WERI-Rb-1 (cell line): ENCODE data around the gene ZC3HAV1.

ENCODE experiments used
- DNase-seq: peaks from one replicate; pipeline ENCODE4 v3.0.0-alpha.2; 2020
- H3K27ac ChIP-seq: fragments of 250-450 bp; sonication (Bioruptor Pico); 2 replicates; pipeline ENCODE4 v1.5.1; 2020; ENCODE audit warnings: mild to moderate bottlenecking, moderate library complexity
- H3K27me3 ChIP-seq: fragments of 250-450 bp; sonication (Bioruptor Pico); 2 replicates; pipeline ENCODE4 v1.5.1; 2021; ENCODE audit warnings: mild to moderate bottlenecking, low read depth, moderate library complexity; ENCODE audit not compliant: insufficient read depth, severe bottlenecking
- H3K36me3 ChIP-seq: fragments of 250-450 bp; sonication (Bioruptor Pico); 2 replicates; pipeline ENCODE4 v1.5.1; 2020; ENCODE audit warnings: mild to moderate bottlenecking, moderate library complexity
- H3K4me3 ChIP-seq: 2 replicates; pipeline ENCODE4 v1.5.1; 2011; ENCODE audit warnings: low read depth, mild to moderate bottlenecking, control low read depth, low read length
- H3K9me3 ChIP-seq: fragments of 250-450 bp; sonication (Bioruptor Pico); 2 replicates; pipeline ENCODE4 v1.5.1; 2021; ENCODE audit warnings: mild to moderate bottlenecking, moderate library complexity; ENCODE audit not compliant: severe bottlenecking
- TF ChIP-seq, protein P1 (sequence below): IDR thresholded peaks from 2 replicates; pipeline ENCODE4 v1.5.1; 2011; ENCODE audit warnings: low read depth, mild to moderate bottlenecking, control low read depth, inconsistent platforms, low read length

ZC3HAV1 gene

DNA sequence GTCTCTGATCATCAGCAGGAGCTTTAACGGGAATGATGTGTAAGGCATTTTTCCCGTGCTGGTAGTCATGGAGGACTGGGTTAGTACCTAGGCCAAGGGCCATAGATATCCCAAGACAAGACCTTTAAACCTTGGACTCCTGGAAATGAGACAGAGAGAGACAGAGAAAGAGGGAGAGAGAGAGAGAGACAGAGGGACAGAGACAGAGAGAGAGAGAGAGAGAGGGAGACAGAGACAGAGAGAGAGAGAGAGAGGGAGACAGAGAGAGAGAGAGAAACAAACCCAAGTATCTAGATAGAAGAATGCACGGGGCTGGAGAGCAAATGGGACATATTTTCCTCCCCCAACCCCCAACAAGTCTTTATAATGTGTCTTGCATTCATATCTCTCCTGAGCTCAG is 22.3 kb downstream of the ZC3HAV1 start:
- Histone ChIP-seq H3K36me3 (peaks cover 32% of the 10 kb centered on the region), H3K27me3 (no peaks in the 10 kb centered on the region), H3K27ac (no peak overlapping the region), H3K4me3 (no peak overlapping the region), H3K9me3 (no peaks in the 10 kb centered on the region)
- no peak for DNase-seq
- TF ChIP-seq, protein P1, sequence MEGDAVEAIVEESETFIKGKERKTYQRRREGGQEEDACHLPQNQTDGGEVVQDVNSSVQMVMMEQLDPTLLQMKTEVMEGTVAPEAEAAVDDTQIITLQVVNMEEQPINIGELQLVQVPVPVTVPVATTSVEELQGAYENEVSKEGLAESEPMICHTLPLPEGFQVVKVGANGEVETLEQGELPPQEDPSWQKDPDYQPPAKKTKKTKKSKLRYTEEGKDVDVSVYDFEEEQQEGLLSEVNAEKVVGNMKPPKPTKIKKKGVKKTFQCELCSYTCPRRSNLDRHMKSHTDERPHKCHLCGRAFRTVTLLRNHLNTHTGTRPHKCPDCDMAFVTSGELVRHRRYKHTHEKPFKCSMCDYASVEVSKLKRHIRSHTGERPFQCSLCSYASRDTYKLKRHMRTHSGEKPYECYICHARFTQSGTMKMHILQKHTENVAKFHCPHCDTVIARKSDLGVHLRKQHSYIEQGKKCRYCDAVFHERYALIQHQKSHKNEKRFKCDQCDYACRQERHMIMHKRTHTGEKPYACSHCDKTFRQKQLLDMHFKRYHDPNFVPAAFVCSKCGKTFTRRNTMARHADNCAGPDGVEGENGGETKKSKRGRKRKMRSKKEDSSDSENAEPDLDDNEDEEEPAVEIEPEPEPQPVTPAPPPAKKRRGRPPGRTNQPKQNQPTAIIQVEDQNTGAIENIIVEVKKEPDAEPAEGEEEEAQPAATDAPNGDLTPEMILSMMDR, result no peak

DNA sequence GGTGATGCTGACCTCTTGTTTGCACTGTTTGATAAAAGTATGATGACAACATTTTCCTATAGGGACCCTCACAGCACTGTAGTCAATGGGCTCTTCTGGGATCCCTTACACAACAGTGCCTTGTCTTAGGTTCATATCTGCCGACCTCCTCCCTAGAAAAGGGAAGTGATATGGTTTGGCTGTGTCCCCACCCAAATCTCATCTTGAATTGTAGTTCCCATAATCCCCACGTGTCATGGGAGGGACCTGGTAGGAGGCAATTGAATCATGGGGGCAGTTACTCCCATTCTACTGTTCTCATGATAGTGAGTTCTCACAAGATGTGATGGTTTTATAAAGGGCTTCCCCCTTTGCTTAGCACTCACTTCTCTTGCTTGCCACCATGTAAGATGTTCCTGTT is 23.1 kb downstream of the ZC3HAV1 start:
- H3K36me3 ChIP-seq, result peaks cover 37% of the 10 kb centered on the region
- no peaks in the 10 kb centered on the region for H3K9me3 ChIP-seq
- no peaks in the 10 kb centered on the region for H3K27me3 ChIP-seq
- TF ChIP-seq, protein P1, result no peak
- H3K27ac ChIP-seq, result no peak overlapping the region
- H3K4me3 ChIP-seq, result no peak overlapping the region
- DNase-seq, result no peak

DNA sequence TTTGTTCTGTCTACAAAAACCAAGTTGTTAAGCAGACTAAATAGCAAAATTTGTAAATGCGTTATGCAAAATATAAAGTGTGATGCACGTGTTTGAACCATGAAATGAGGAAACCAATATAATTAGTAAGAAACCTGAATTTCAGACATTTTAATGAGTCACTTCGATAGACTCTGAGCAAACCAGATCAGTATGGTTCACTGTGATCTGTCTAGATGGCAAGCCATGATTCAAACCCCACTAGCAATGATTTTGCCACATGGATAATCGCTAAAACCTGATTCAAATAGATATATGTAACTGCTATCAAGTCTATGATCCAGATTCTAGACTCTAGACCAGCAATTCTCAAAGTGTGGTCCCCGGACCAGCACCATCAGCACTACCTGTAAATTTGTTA is 24.8 kb downstream of the ZC3HAV1 start:
- DNase-seq, result no peak
- Histone ChIP-seq H3K27me3 (no peaks in the 10 kb centered on the region), H3K9me3 (no peaks in the 10 kb centered on the region), H3K36me3 (peaks cover 52% of the 10 kb centered on the region), H3K27ac (no peak overlapping the region), H3K4me3 (no peak overlapping the region)
- TF ChIP-seq, protein P1, result no peak

DNA sequence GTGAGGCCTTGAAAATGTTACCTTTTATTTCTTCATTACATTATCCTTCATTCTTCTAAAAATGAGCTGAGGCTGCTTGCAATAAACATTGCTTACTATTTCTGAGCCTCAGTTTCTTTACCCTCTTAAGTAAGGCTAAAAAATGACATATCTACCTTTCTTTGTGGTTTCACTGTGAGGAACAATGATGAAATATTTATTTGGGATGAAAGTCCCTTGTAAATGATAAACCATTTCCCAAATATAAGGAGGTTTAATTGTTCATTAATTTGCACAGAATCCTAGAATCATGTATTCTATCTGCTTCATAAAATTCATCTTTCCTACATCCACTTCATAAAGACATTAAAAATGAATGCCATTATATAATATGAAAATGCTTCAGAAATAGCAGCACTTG is 27.9 kb downstream of the ZC3HAV1 start:
- TF ChIP-seq, protein P1, result no peak
- H3K27ac ChIP-seq, result no peak overlapping the region
- no peak overlapping the region for H3K4me3 ChIP-seq
- no peaks in the 10 kb centered on the region for H3K27me3 ChIP-seq
- peaks cover 58% of the 10 kb centered on the region for H3K36me3 ChIP-seq
- no peak for DNase-seq
- H3K9me3 ChIP-seq, result no peaks in the 10 kb centered on the region

DNA sequence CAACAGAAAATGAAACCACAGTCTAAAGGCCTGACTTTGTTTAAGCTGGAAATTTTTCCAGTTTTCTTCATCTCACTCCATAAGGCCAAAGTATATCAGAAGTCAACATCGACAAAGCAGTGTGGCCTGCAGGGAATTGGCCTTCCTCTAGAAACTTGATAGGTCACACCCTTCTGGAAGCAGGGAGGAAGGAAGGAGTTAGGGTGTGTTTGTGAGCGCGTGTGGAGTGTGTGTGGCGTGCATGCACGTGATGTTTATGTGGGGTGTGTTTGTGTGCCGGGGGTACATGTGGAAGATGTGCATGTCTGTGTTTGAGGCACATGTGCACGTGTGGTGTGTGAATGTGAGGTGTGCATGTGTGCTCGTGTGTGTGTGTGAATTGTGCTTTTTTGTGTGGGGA is 28.6 kb downstream of the ZC3HAV1 start:
- no peak for DNase-seq
- TF ChIP-seq, protein P1, result no peak
- Histone ChIP-seq H3K4me3 (no peak overlapping the region), H3K36me3 (peaks cover 58% of the 10 kb centered on the region), H3K27ac (no peak overlapping the region), H3K27me3 (no peaks in the 10 kb centered on the region), H3K9me3 (no peaks in the 10 kb centered on the region)

DNA sequence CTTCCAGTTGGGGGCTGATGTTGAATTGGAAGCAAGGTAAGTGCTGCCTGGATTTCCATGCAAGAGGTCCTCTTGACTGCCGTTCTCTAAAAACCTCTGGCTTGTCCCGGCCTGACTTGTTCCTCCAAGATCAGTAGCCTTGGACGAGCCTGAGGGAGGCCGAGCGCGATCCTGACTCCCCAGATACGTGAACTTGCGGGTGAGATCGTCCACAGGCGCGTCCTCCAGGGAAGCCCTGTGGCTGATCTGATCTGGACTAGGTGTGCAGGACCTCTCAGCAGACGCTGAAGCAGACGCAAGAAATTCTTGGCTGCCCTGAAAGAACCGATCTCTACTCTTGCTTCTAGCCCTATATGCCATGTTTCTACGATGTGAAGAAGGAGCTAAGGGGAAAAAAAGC is 29.7 kb downstream of the ZC3HAV1 start:
- peaks cover 62% of the 10 kb centered on the region for H3K36me3 ChIP-seq
- TF ChIP-seq, protein P1, result no peak

More for the DNA sequence above, 29.7 kb downstream of the ZC3HAV1 start:
- Histone ChIP-seq H3K4me3 (no peak overlapping the region), H3K9me3 (no peaks in the 10 kb centered on the region), H3K27me3 (no peaks in the 10 kb centered on the region), H3K27ac (no peak overlapping the region)
- no peak for DNase-seq
